Activated CD4-positive, alpha-beta T cell treated with anti-CD3 and anti-CD28 coated beads, Interleukin-2, amount 10 ng/mL, durations not matched to agents 7 days and 5 days (primary cell): ENCODE measurements around the gene PXMP4. TPM values are rescaled to one million over a fixed set of nuclear protein-coding genes. Genes with fewer than 3 reads are reported as not detected.

ENCODE experiments used
- CTCF ChIA-PET: fragments of 350-600 bp; sonication (Branson Sonifier 250); formaldehyde crosslinking; loops from one replicate; lab custom pipeline; 2021; ENCODE audit warnings: antibody characterized with exemption; lab: Charles Lee
- POLR2A ChIA-PET: fragments of 350-600 bp; sonication (Branson Sonifier 250); formaldehyde crosslinking; loops from one replicate; lab custom pipeline; 2021; ENCODE audit warnings: antibody characterized with exemption; lab: Charles Lee
- DNase-seq: peaks from one replicate; pipeline ENCODE4 v3.0.0-alpha.2; 2020
- H3K27ac Mint-ChIP-seq: one replicate; pipeline ENCODE4 v1.8.0; 2021; ENCODE audit warnings: mild to moderate bottlenecking, moderate library complexity, mixed read lengths
- H3K27me3 Mint-ChIP-seq: one replicate; pipeline ENCODE4 v1.8.0; 2021; ENCODE audit warnings: mixed read lengths
- H3K36me3 Mint-ChIP-seq: one replicate; pipeline ENCODE4 v1.8.0; 2021; ENCODE audit warnings: low read depth, mixed read lengths
- H3K4me1 Mint-ChIP-seq: one replicate; pipeline ENCODE4 v1.8.0; 2021; ENCODE audit warnings: mixed read lengths
- H3K4me3 Mint-ChIP-seq: one replicate; pipeline ENCODE4 v1.8.0; 2021; ENCODE audit warnings: mild to moderate bottlenecking, moderate library complexity, mixed read lengths
- H3K9me3 Mint-ChIP-seq: one replicate; pipeline ENCODE4 v1.8.0; 2021; ENCODE audit warnings: mixed read lengths
- total RNA-seq, 2 experiments: library from RNA; stranded (reverse); gene quantifications; one replicate each; pipeline ENCODE4 v1.2.3, GENCODE V29; 2021

PXMP4 gene
- total RNA-seq, 2 experiments from 2014 or later: 19.1 to 21.8 TPM

- Mint-ChIP-seq H3K36me3 (peaks cover 30% of the 10 kb centered on the region), H3K4me1 (peaks cover 67% of the 10 kb centered on the region), H3K9me3 (no peaks in the 10 kb centered on the region), H3K27me3 (no peaks in the 10 kb centered on the region), H3K4me3 (peak overlapping the region; percentile 74), H3K27ac (peak overlapping the region; percentile 31)
- ChIA-PET POLR2A (no interaction called here), CTCF (interaction anchor here (0.5 to 6.9 kb wide), 26 partner anchors 10 to 1598 kb away, joined by 3 to 115 read pairs (median 5); partner anchors contain the start of genes CDK5RAP1, PXMP4, SNTA1 and ZNF341)
- no peak for DNase-seq
Observed at GRCh38 chr20:33668466-33669155, 51.5 kb downstream of the PXMP4 start.

DNA sequence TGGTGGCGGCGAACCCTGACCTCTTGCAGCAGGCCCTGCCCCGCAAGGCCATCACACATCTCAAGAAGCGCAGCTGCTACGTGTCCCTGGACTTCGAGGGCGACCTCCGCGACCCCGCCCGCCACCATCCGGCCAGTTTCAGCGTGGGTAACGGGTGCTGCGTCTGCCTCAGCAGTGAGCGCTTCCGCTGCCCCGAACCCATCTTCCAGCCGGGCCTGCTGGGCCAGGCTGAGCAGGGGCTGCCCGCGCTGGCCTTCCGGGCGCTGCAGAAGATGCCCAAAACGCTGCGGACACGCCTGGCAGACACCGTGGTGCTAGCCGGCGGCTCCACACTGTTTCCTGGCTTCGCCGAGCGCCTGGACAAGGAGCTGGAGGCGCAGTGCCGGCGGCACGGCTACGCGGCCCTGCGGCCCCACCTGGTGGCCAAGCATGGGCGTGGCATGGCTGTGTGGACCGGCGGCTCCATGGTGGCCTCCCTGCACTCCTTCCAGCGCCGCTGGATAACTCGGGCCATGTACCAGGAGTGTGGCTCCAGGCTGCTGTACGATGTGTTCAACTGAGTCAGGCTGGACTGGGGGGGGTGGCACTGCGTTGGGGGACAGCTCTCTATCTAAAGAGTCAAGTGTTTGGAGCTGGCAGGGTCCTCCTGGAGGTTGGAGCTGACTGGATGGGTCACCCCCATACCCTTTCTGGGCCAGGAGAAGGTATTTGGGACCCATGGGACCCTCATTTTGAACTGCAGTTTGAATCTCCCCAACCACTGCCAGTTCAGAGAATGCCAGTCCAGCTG lies 52.2 kb downstream of the PXMP4 start:
- Mint-ChIP-seq H3K36me3 (peaks cover 29% of the 10 kb centered on the region), H3K9me3 (no peaks in the 10 kb centered on the region), H3K27ac (peak overlapping the region; percentile 79), H3K4me1 (peaks cover 62% of the 10 kb centered on the region), H3K4me3 (peak overlapping the region; percentile 74), H3K27me3 (no peaks in the 10 kb centered on the region)
- POLR2A ChIA-PET: interaction anchor here (0.5 to 0.6 kb wide), 2 partner anchors 11 to 150 kb away, joined by 3 read pairs; no protein-coding TSS in a partner anchor
- CTCF ChIA-PET: interaction anchor here (0.5 to 6.9 kb wide), 31 partner anchors 9 to 627 kb away, joined by 3 to 115 read pairs (median 5); partner anchors contain the start of genes CDK5RAP1, PXMP4, SNTA1 and ZNF341
- peak; percentile 75 for DNase-seq

- POLR2A ChIA-PET: interaction anchor here (0.6 kb wide), 1 partner anchor 11 kb away, joined by 3 read pairs; no protein-coding TSS in a partner anchor
- CTCF ChIA-PET: interaction anchor here (0.5 to 6.9 kb wide), 29 partner anchors 9 to 627 kb away, joined by 3 to 115 read pairs (median 5); partner anchors contain the start of genes CDK5RAP1, PXMP4, SNTA1 and ZNF341
- peaks cover 61% of the 10 kb centered on the region for H3K4me1 Mint-ChIP-seq
- peak; percentile 35 for DNase-seq
- peaks cover 28% of the 10 kb centered on the region for H3K36me3 Mint-ChIP-seq
- H3K9me3 Mint-ChIP-seq: no peaks in the 10 kb centered on the region
- no peaks in the 10 kb centered on the region for H3K27me3 Mint-ChIP-seq
- peak overlapping the region; percentile 79 for H3K27ac Mint-ChIP-seq
- H3K4me3 Mint-ChIP-seq: peak overlapping the region; percentile 74
Observed at GRCh38 chr20:33667245-33667675, 52.9 kb downstream of the PXMP4 start.

GRCh38 chr20:33666293-33667244 lies 53.5 kb downstream of the PXMP4 start, which contains the start of gene ACTL10:
Gene ACTL10 (plus strand): TSS chr20:33666943. CDS start chr20:33667498, 555 bp downstream.
- Mint-ChIP-seq H3K27me3 (no peaks in the 10 kb centered on the region), H3K4me1 (peaks cover 59% of the 10 kb centered on the region), H3K36me3 (peaks cover 23% of the 10 kb centered on the region), H3K27ac (peak within 1 kb of the TSS; percentile 97), H3K9me3 (no peaks in the 10 kb centered on the region), H3K4me3 (peak within 1 kb of the TSS; percentile 86)
- POLR2A ChIA-PET: no interaction called here
- CTCF ChIA-PET: interaction anchor here (0.7 to 6.9 kb wide), 17 partner anchors 8 to 265 kb away, joined by 3 to 115 read pairs (median 5); partner anchors contain the start of genes CDK5RAP1 and SNTA1
- peak; percentile 78 for DNase-seq

DNA sequence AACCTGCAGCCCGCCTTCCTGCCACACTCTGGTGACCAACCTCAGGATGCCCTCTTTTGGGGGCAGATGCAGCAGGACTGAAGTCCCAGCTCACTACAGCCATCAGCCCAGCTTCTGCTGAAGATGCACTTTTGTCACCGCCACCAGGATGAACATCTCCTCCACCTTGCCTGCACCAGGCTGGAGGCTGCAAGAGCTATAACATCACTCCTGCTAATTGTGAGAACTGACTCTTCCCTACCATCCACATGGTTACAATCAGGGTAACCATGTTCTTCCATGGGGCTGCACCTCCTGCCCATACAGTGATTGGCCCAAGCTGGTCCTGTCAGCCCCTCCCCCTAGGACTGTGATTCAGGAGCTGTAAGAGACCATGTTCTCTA lies 55.4 kb downstream of the PXMP4 start:
- POLR2A ChIA-PET: interaction anchor here (0.7 kb wide), 1 partner anchor 55 kb away, joined by 4 read pairs; the partner anchor contains the start of gene PXMP4
- Mint-ChIP-seq H3K4me1 (peaks cover 55% of the 10 kb centered on the region), H3K9me3 (no peaks in the 10 kb centered on the region), H3K27me3 (no peaks in the 10 kb centered on the region), H3K36me3 (peaks cover 15% of the 10 kb centered on the region), H3K27ac (peak overlapping the region; percentile 94), H3K4me3 (peak overlapping the region; percentile 76)
- CTCF ChIA-PET: interaction anchor here (0.6 to 6.9 kb wide), 6 partner anchors 10 to 216 kb away, joined by 3 to 115 read pairs (median 3); partner anchors contain the start of gene E2F1
- DNase-seq: no peak

GRCh38 chr20:33664085-33664761 lies 55.9 kb downstream of the PXMP4 start:
- H3K36me3 Mint-ChIP-seq: peaks cover 15% of the 10 kb centered on the region
- H3K27ac Mint-ChIP-seq: peak overlapping the region; percentile 94
- peaks cover 54% of the 10 kb centered on the region for H3K4me1 Mint-ChIP-seq
- DNase-seq: no peak
- ChIA-PET CTCF (interaction anchor here (0.6 to 6.9 kb wide), 8 partner anchors 11 to 219 kb away, joined by 3 to 115 read pairs (median 3); partner anchors contain the start of gene E2F1), POLR2A (interaction anchor here (0.7 to 1.2 kb wide), 3 partner anchors 21 to 68 kb away, joined by 3 to 4 read pairs (median 3); partner anchors contain the start of genes PXMP4 and ZNF341)
- H3K4me3 Mint-ChIP-seq: peak overlapping the region; percentile 76
- H3K9me3 Mint-ChIP-seq: no peaks in the 10 kb centered on the region
- H3K27me3 Mint-ChIP-seq: no peaks in the 10 kb centered on the region

GRCh38 chr20:33663161-33664084 lies 56.7 kb downstream of the PXMP4 start:
- Mint-ChIP-seq H3K36me3 (peaks cover 12% of the 10 kb centered on the region), H3K27ac (peak overlapping the region; percentile 94), H3K4me3 (peak overlapping the region; percentile 76), H3K27me3 (no peaks in the 10 kb centered on the region), H3K4me1 (peaks cover 46% of the 10 kb centered on the region), H3K9me3 (no peaks in the 10 kb centered on the region)
- POLR2A ChIA-PET: interaction anchor here (0.6 to 1.2 kb wide), 3 partner anchors 22 to 81 kb away, joined by 3 read pairs; partner anchors contain the start of gene ZNF341
- CTCF ChIA-PET: interaction anchor here (0.6 to 6.9 kb wide), 6 partner anchors 10 to 1244 kb away, joined by 3 to 115 read pairs (median 4); no protein-coding TSS in a partner anchor
- peak; percentile 88 for DNase-seq

- Mint-ChIP-seq H3K36me3 (peaks cover 10% of the 10 kb centered on the region), H3K4me3 (peak within 1 kb of the TSS; percentile 76), H3K4me1 (peaks cover 41% of the 10 kb centered on the region), H3K27ac (peak within 1 kb of the TSS; percentile 91), H3K9me3 (no peaks in the 10 kb centered on the region), H3K27me3 (no peaks in the 10 kb centered on the region)
- CTCF ChIA-PET: interaction anchor here (0.6 to 1.7 kb wide), 2 partner anchors 8 to 53 kb away, joined by 3 to 5 read pairs; no protein-coding TSS in a partner anchor
- POLR2A ChIA-PET: no interaction called here
- DNase-seq: no peak
Observed at GRCh38 chr20:33662172-33662571, 57.9 kb downstream of the PXMP4 start, which contains the start of gene C20orf144. Gene C20orf144 (plus strand): TSS chr20:33662327. CDS start chr20:33662346, 19 bp downstream.

- no peak for DNase-seq
- ChIA-PET POLR2A (no interaction called here), CTCF (interaction anchor here (0.8 kb wide), 1 partner anchor 134 kb away, joined by 3 read pairs; no protein-coding TSS in a partner anchor)
- no peaks in the 10 kb centered on the region for H3K27me3 Mint-ChIP-seq
- peaks cover 6% of the 10 kb centered on the region for H3K36me3 Mint-ChIP-seq
- peaks cover 30% of the 10 kb centered on the region for H3K4me1 Mint-ChIP-seq
- no peak overlapping the region for H3K4me3 Mint-ChIP-seq
- H3K9me3 Mint-ChIP-seq: no peaks in the 10 kb centered on the region
- no peak overlapping the region for H3K27ac Mint-ChIP-seq
Observed at GRCh38 chr20:33660685-33661058, 59.4 kb downstream of the PXMP4 start.
